AG09309 (cell line): ENCODE measurements around the gene DOLPP1.
A peak's percentile ranks its signal among the peaks of the same experiment; 100 is the strongest.
"Not testable (repeated sequence)": the region's sequence is repeated elsewhere in the genome, so short reads cannot be mapped to it uniquely, and the experiment has no call there.

Experiments used
- DNase-seq: peaks from one replicate; pipeline ENCODE4 v3.0.0-alpha.2; 2010; ENCODE audit warnings: low read depth
- H3K4me3 ChIP-seq: 2 replicates; pipeline ENCODE4 v1.5.1; 2011; ENCODE audit warnings: mild to moderate bottlenecking, low read depth, low read length, moderate library complexity; ENCODE audit not compliant: control insufficient read depth
- CTCF ChIP-seq: IDR thresholded peaks from 2 replicates; pipeline ENCODE4 v1.5.1; 2011; ENCODE audit warnings: mild to moderate bottlenecking, low read depth, low read length, inconsistent platforms; ENCODE audit not compliant: insufficient read depth, control insufficient read depth; ENCODE audit errors: missing control alignments

Gene DOLPP1

DNA sequence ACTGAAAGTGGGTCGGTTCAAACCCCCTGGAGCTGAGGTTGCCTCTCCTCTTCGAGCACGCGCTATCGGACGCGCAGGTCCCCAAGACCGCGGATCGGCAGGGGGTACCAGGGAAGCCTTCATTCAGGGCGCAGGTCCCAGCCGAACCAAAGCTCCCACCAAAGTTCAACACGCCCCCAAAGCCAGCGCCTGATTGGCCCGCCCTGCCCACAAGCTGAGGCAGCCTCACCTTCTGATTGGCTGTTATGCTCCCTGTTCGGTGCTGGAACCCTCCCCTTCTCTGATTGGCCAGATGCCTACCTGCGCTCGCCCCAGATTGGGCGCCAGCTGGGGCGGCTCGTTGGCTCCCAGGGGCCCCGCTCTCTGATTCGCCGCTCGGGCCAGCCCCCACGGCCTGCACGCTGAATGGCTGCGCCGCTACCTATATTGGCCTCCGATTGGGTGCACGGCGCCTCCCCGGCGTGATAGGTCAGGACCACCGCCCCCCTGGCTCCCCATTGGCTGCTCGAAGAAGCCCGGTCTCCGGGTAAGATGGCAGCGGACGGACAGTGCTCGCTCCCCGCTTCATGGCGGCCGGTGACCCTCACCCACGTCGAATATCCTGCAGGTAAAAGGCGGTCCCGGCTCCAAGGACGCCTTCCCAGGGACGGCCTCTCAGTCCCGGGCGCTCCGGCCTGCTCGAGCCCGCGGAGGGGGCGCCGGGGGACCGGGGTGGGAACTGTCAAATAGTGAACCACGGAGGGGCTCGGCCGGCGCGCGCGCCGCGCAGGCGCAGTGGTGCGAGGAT is at the start of gene DOLPP1:
Gene DOLPP1 (plus strand): TSS at position 511 of the 787 bp plus-strand sequence. CDS start 21 bp downstream, at position 532.
- peak; percentile 98 for DNase-seq
- peak within 1 kb of the TSS; percentile 77 for H3K4me3 ChIP-seq
- no peak for TF ChIP-seq CTCF

- TF ChIP-seq CTCF, result no peak
- no peak for DNase-seq
- H3K4me3 ChIP-seq, result no peak overlapping the region
Measured at GRCh38 chr9:129031514-129031913, 49.4 kb upstream of the DOLPP1 start.

DNA sequence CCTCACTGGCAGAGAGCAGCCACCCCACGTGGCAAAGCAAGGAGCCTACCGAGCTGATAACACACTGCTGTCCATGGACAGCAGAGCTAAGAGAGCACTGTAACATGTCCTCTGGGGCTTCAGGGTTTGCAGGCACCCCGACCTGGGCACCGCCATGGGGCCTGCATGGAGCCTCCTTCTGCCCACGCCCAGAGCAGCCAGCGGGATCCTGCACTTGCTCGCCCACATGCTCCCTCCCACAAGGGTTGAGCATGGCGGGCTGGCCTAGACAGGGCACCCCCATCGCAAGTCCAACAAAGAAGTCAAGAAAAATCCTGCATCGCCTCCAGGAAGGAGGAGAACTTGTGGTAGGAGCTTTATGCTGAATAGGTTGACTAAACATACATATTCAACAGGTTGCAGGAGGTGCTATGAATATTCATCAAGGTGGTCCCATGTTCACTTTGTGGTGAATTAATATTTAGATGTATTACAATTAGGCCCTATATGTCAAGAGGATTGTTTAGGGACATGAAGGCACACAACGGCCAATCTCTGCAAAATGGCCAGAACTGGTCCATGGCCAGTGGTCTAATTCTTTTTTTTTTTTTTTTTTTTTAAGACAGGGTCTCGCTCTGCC is 48.3 kb upstream of the DOLPP1 start:
- no peak for DNase-seq
- TF ChIP-seq CTCF, result no peak
- no peak overlapping the region for H3K4me3 ChIP-seq

- no peak overlapping the region for H3K4me3 ChIP-seq
- no peak for DNase-seq
- TF ChIP-seq CTCF, result no peak
Measured at GRCh38 chr9:129033216-129033615, 47.7 kb upstream of the DOLPP1 start.

GRCh38 chr9:129035838-129036237 is 45.1 kb upstream of the DOLPP1 start:
- H3K4me3 ChIP-seq, result peak overlapping the region; percentile 30
- DNase-seq, result not testable (repeated sequence)

DNA sequence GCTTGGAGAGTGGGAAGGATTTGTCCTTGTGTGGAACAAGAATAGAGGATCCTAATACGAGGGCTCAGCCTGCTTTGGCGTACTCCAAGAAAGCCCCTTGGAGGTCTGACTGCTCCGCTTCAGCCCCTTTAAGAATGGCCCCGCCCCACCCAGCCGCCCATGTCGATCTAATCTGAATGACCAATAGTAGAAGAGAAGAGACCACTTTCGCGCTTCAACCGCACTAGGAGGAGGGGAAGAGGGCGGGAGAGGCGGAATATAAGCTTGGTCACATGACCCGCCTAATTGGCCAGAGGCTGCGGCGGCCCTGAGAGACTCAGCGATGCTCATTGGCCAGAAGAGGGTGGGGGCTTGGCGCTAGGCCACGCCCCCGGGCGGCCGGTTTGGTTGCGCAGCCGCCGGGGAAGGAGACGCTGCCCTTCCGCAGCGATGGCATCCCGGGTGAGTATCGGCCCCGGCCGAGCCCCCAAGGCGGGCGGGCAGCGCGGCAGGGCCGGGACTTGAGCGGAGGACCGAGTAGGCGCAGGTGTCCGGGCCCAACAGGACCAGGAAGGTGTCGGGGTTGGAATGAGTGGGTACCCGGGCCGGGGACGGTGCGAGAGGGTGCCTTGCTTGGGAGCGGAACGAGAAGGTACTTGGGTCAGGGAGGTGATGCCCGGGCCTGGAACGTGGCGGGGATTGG is 44.5 kb upstream of the DOLPP1 start, which contains the start of gene MIGA2:
Gene MIGA2 (plus strand): TSS at position 386 of the 682 bp plus-strand sequence. CDS start 3,969 bp downstream, outside the sequence.
- DNase-seq, result peak; percentile 95
- no peak for TF ChIP-seq CTCF
- H3K4me3 ChIP-seq, result peak within 1 kb of the TSS; percentile 98
